GM18951 (cell line): Measurements from ENCODE around the gene FRMPD2.

Experiments
- POLR2A ChIP-seq: IDR thresholded peaks from 4 replicates; pipeline ENCODE4 v1.6.1; 2011; ENCODE audit warnings: mild to moderate bottlenecking; ENCODE audit not compliant: insufficient read length, insufficient read depth; ENCODE audit errors: extremely low read depth
- in situ Hi-C: fragments of 300-500 bp; cut with MboI; formaldehyde crosslinking; loops from one replicate; pipeline ENCODE4 v1.12.0; 2022; ENCODE audit warnings: low sequenced_read_pairs, mixed read lengths, inconsistent platforms; ENCODE audit not compliant: unreplicated experiment

The FRMPD2 gene

DNA sequence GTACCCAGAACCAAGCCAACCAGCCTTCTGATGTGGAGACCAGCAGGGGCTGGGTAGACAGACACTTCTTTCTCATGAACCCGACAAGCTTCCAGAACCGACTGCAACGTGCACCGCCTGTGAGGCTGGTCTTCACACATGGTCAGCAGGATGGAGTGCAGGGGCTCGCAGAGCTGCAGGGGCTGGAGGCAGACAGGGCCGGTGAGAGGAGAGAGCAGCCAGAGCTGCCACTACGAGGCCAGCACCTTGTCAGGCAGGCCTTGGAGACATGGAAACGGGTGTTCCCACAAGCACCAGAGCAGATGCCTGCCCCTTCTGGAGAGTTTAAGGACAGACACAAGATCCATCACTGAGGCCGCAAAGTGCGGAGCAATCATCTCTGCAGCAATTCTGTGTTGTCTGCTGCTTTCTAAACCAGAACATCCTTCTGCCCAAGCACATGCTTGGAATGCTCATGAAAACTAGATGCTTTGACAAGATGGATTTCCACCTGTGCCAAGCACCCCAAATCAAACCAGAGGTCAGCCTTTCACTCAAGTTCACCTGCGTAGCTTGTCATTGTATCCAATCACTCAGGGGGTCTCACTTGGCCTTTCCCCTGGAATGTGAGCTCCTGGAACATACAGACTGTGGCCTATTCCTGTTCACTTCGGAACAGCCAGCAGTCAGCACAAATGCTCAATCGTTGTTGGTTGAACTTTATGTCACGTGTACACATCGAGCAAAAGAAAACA lies 32.2 kb downstream of the FRMPD2 start:
- no peak for TF ChIP-seq POLR2A
- in situ Hi-C loops, result no loop called here

DNA sequence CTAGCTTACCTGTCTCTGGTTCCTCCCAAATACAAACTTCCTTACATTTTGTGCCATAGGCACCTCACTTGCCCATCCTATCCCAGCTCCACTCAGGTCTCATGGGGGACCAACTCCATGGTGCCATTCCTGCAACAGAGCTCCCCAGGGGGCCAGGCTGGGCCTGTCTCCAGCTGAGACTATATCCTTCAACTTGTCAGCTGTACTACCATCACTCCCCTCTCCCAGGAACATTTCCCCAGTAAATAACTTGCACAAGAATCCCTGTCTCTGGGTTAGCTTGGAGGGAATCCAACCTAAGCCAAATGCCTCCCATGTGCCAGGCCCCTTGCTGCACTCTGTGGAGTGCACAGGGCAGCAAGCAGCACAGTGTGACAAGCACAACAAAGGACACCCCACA lies 33.2 kb downstream of the FRMPD2 start:
- TF ChIP-seq POLR2A, result no peak
- in situ Hi-C loops, result no loop called here

DNA sequence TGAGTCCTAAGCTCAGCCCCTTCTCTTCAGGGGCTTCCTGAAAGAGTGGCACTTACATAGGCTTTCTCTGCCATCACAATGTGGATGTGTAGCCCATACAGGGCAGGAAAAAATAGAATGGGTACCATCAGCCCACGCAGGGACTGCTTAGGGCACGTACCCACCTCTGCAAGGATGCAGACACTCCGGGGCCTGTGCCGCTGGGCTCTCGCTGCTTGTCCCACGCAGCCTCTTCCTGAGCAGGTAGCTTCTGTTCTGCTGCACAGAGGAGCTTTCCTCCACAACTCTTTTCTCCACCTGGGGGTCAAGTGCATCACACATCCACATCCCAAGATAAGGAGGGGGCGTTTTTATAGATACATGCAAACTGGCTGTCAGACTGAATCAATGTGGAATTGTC lies 34.3 kb downstream of the FRMPD2 start:
- no peak for TF ChIP-seq POLR2A

DNA sequence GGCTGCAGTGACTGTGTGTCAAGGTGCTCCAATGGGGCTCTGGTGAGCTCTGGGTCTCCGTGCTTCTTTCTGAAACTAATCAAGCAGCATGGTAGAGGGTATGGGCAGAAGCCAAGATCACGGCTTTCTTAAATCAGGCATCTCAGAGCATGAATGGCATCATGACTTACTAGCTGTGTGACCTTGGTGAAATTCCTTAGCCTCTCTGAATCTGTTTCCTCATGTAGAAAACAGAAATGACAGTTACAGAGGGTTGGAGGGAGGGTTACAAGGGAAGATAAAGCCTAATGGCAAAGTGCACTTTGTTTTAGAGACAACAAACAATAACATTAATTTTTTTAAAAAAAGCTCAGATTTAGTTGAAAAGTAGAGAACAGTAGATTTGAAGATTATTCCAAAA lies 34.9 kb downstream of the FRMPD2 start:
- in situ Hi-C loops, result no loop called here
- no peak for TF ChIP-seq POLR2A

More for the DNA sequence above, 34.3 kb downstream of the FRMPD2 start:
- in situ Hi-C loops, result no loop called here

DNA sequence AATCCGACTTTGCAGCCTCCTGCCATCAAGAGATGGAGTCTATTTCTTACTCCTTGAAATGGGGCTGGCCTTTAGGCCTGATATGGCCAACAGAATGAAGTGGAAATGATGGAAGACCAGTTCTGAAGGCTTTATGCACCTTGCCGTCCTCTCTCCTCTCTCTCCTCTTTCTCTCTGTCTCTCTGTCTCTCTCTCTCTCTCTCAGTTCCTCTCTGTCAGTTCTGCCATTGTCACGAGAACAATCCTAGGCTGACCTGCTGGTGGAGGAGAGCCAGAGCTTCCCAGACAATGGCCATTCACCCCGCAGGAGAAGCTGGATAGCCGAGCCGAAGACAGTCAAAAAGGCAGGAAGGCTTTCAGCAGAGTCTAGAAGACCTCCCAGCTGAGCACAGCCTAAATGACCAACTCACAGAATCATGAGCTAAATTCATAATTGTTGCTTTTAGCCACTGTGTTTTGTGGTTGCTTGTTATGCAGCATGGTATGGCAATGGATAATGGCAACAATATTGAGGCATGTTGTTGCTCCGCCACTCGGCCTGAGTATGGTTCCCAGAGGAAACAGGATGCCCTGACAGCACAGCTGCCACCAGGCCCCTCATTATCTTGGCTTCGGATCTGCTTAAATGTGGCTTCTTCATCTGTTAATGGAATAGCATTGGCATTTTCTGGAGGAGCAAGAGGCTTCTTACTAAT lies 35.5 kb downstream of the FRMPD2 start:
- in situ Hi-C loops, result no loop called here
- no peak for TF ChIP-seq POLR2A

DNA sequence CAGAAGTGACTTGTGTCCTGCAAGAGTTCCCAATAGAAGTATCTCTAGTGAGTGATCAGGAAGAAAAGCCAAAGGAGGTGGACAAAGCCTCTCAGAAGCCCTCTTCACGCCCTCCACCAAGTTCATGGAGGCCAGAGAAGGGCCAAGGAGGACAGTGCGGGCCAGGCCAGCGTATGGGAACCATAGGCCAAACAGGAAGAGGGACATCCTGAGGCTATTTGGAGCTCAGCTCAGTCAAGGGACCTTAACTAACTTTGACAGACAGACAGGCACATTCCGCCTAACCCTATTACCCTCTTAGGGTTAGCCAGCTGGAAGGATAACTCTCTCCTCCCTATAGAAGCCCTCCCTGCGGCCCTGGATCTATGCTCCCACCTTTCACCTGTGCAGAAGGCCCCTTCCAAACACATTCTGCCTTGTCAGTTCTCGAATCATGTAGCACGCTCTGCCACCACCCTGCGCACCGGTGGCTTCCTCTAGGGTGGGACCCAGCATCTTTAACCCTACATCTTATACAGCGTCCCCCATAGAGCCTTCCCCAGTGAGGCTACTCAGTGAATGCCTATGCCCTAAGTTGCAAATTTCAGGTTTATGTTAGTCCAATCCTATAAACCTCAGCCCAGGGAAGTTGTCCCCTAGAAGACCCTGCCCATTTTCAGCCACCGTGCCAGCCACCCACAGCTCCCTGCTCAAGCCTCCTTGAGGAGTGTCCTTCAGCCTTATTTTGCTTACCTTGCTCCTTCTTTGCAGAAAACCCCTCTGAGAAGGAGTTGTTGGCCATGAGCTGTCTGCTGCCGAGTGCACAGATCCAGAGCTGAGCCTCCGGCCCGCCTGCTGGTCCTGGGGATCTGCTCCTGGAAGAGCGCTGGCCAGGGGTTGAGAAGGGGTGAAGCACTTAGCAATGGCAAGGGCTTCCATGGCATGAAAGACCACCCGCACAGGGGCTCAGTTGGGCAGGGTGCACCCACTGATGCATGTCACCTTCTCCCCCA lies 36.9 kb downstream of the FRMPD2 start:
- TF ChIP-seq POLR2A, result no peak
- in situ Hi-C loops, result no loop called here

DNA sequence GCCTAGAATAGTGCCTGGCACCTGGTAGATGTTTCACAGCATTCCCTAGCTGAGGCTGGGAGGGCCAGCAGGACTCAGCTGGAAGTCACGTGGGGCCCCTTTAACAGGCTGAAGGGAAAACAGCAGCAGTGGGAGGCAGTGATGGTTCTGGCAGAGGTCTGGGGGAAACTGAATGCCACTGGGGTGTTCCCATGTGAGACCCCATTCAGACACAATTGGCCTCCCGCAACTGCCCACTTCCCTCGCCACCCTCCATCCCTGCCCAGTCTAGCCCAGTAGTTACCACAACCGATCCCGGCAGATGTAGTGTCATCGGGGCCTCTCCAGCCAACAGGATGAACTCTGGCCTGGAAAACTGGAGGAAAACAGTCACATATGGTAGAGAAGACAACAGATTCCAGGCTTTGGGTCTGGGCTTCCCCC lies 38.3 kb downstream of the FRMPD2 start:
- TF ChIP-seq POLR2A, result no peak
- in situ Hi-C loops, result no loop called here

DNA sequence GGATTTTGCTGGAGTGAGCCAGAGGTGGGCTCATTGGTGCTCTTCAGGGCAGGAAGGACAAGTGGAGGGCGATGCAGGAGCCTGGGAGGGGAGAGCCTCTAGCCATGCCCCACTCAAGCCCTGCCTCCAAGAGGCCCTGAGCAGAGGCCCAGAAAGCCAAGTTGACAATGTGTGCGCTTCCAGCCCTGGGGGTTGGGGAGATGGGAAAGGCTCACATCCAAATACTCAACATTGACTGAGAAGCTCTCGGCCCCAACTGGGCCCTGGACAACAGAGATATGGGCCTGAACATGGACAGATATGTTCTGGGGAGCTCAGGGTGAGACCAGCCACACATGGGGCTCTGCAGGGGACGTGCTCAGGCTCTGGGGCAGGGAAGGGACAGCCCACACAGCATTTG lies 39.0 kb downstream of the FRMPD2 start:
- in situ Hi-C loops, result no loop called here
- no peak for TF ChIP-seq POLR2A

DNA sequence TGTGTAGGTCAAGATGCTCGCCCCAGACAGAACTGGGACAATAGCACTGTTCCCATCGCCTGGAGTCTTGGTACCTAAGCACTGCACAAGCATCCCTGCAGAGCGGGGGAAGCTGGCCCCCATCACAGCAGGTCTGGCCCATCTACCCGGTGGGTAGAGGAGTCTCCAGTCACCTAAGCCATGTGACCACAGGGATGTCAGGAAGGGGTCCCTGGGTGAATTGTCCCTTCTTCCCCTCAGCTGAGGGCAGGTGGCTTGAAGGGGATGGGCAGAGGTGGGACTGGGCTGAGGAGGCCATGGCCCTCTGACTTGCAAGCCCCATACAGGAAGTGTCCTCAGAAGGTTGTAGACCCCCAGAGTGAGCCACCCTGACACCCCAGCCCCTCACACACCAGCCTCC lies 39.7 kb downstream of the FRMPD2 start:
- in situ Hi-C loops, result no loop called here
- no peak for TF ChIP-seq POLR2A

DNA sequence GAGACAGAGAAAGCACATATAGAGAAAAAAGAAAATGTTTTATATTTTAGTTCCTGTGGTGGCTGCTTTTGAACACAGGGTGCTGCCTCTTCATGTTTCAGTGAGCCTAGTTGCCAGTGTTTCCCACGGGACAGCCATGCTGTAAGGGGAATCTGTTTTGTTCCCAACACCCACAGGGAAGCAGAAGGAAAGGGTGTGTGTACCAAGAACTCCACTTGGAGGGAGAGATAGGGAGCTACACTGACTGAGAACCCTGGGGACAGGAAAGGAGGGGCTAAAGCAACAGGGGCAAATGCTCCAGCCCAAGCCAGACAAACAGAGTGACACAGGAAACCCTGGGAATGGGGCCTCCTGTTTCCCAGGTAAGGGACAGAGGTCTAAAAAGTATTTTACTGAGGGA lies 40.2 kb downstream of the FRMPD2 start:
- TF ChIP-seq POLR2A, result no peak
- in situ Hi-C loops, result no loop called here

DNA sequence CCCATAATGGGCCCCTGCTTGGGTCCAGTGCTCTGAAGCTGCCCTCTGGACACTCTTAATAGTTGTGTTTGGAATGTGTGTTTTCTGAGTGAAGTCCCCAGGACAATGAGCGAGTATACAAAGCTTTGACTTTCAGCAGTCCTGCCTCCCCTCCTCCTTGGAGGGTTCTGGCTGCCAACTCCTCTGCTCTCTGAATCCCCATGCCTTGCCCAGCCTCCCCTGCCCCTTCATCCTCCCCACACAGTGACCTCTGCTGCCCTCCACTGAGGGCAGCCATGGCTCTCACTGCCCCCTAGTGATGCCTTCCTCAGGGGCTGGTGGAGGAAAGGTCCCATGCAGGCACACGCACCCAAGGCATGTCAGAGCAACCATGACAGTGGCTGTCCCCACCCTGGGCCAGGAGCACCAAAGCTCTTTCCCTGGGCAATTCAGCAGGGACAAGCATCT lies 40.9 kb downstream of the FRMPD2 start:
- in situ Hi-C loops, result no loop called here
- no peak for TF ChIP-seq POLR2A

DNA sequence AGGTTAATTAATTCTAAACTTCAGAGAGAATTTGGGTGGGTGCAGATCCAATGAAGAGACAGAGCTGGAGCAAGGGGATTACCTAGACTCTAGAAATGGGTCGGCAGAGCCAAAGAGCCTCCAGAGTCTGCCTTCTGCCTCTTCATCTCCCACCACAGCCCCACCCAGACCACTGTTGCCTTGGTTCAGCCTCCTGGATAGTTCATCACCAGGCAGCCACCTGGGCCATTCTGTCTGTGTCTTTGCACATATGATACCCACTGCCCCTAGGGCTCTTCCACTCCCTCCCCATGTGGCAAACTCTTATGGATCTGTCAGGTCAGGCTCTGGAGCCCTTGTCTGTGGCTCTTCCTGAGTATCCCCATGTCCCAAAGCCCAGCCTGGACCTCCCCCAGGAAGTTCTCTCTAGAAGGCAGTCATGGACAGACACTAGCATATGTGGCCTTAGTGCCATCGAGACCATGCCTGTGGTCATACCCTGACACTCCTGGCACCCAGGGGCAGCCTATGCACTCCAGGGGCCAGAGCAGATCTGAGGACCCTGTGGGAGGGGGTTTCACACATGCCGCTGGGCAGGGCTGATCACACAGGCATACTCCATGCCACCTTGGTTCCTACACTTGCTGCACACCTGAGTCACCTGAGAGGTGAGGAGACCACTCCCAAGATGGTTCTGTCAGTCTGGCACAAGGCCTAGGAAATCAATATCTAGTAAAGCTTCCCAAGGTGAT lies 41.6 kb downstream of the FRMPD2 start:
- in situ Hi-C loops, result no loop called here
- no peak for TF ChIP-seq POLR2A
